Spleen (tissue), 7 donors: ENCODE data around the gene INTS3.

Source experiments
- POLR2A ChIP-seq, 3 donors: fragments of 450-650 bp; IDR thresholded peaks; one replicate each; pipeline ENCODE4 v1.5.1; 2017; ENCODE audit warnings: antibody characterized with exemption in 3 of 3, mild to moderate bottlenecking in 1 of 3
- POLR2AphosphoS5 ChIP-seq, 3 donors: sonication (generic); formaldehyde crosslinking; IDR thresholded peaks; one replicate each; pipeline ENCODE4 v1.5.1; 2017; ENCODE audit warnings: antibody characterized with exemption in 3 of 3
- TF ChIP-seq, protein P1 (sequence below), 11 experiments: fragments of 200-600 bp in 7 of 11; fragments of 450-650 bp in 4 of 11; sonication (generic) in 4 of 11; IDR thresholded peaks in 8 of 11; conservative IDR thresholded peaks in 3 of 11; 1 replicate in 7 of 11; 2 replicates in 4 of 11; pipeline versions ENCODE4 v1.4.0 to v1.8.0; 2016 to 2021; ENCODE audit warnings: antibody characterized with exemption in 11 of 11, inconsistent platforms in 4 of 11, mild to moderate bottlenecking in 1 of 11
- donor health status: DM: no; HTN: no; CAD: no; lungs with moderate emphysema.
- donor health status: DM: no; HTN: no; CAD: no.
- donor health status: DM: no; HTN: no; CAD: no.

DNA sequence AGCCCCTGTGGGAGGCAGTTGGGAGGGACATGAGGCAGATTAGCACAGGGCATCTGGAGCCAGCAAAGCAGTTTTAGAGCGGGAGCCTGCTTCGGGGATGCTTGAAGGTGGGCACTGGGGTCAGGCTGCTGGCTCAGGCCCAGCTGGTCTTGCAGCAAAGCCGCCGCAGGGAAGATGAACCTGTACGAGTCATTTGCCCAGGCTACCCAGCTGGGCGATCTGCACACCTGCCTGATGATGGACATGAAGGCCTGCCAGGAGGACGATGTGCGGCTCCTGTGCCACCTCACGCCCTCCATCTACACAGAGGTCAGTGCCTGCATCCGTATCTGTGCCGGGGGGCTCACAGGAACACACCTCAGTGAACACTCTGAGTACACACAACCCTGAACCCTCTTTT lies 39.7 kb downstream of the INTS3 start:
- TF ChIP-seq, protein P1, sequence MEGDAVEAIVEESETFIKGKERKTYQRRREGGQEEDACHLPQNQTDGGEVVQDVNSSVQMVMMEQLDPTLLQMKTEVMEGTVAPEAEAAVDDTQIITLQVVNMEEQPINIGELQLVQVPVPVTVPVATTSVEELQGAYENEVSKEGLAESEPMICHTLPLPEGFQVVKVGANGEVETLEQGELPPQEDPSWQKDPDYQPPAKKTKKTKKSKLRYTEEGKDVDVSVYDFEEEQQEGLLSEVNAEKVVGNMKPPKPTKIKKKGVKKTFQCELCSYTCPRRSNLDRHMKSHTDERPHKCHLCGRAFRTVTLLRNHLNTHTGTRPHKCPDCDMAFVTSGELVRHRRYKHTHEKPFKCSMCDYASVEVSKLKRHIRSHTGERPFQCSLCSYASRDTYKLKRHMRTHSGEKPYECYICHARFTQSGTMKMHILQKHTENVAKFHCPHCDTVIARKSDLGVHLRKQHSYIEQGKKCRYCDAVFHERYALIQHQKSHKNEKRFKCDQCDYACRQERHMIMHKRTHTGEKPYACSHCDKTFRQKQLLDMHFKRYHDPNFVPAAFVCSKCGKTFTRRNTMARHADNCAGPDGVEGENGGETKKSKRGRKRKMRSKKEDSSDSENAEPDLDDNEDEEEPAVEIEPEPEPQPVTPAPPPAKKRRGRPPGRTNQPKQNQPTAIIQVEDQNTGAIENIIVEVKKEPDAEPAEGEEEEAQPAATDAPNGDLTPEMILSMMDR (IDR thresholded peaks at IDR 0.05 in 8 of 11, conservative IDR thresholded peaks at IDR 0.05 in 3 of 11), result no peak
- TF ChIP-seq POLR2A (IDR thresholded peaks at IDR 0.05), result no peak
- TF ChIP-seq POLR2AphosphoS5 (IDR thresholded peaks at IDR 0.05), result peak in 1 of 3 donors; percentile 31
